ENCODE measurements around the gene APAF1. TPM values are rescaled to one million over a fixed set of nuclear protein-coding genes. Genes with fewer than 3 reads are reported as not detected.

APAF1 gene
- total RNA-seq, 1 experiment from 2014 or later, result 19.1 TPM

- no peak overlapping the region for H3K4me3 ChIP-seq
- no TSS peak for BruUV-seq (replicated peaks)
- no peaks in the 10 kb centered on the region for H3F3A ChIP-seq (ENCODE audit: insufficient read depth, low read depth)
- TF ChIP-seq CTCF (conservative IDR thresholded peaks at IDR 0.05), result no peak
- TF ChIP-seq EZH2 (IDR thresholded peaks at IDR 0.05; ENCODE audit: low read depth), result no peak
- intact Hi-C loops (cut with micrococcal nuclease; ENCODE audit: unreplicated experiment), result no loop called here
- no peaks in the 10 kb centered on the region for H3K36me3 ChIP-seq (ENCODE audit: low read depth)
- H3K4me1 ChIP-seq (replicated peaks; ENCODE audit: insufficient read depth), result no peaks in the 10 kb centered on the region
- no peaks in the 10 kb centered on the region for H3K27me3 ChIP-seq (ENCODE audit: insufficient read depth, low read depth)
- H3K9me3 ChIP-seq (ENCODE audit: insufficient read depth, low read depth), result no peaks in the 10 kb centered on the region
- no peaks in the 10 kb centered on the region; the same call in 1 of the 2 replicates for H4K20me1 ChIP-seq (ENCODE audit: insufficient read depth)
- ChIA-PET CTCF (no interaction called here), POLR2A (ENCODE audit: unreplicated experiment) (no interaction called here)
- DNase-seq, result no peak
- no peak overlapping the region for H2AFZ ChIP-seq
- no peaks in the 10 kb centered on the region for H3K79me2 ChIP-seq (ENCODE audit: low read depth)
- H3K9me2 ChIP-seq (ENCODE audit: insufficient read depth), result no peaks in the 10 kb centered on the region
- no peak overlapping the region for H3K4me2 ChIP-seq
- H3K27ac ChIP-seq, result no peak overlapping the region
Observed at GRCh38 chr12:98714426-98714825, 69.3 kb downstream of the APAF1 start.

- Histone ChIP-seq H3K36me3 (ENCODE audit: low read depth) (no peaks in the 10 kb centered on the region), H3K9me2 (ENCODE audit: insufficient read depth) (no peaks in the 10 kb centered on the region), H3K4me3 (no peak overlapping the region), H3K27ac (no peak overlapping the region), H3K27me3 (ENCODE audit: insufficient read depth, low read depth) (no peaks in the 10 kb centered on the region), H3K79me2 (ENCODE audit: low read depth) (no peaks in the 10 kb centered on the region), H3F3A (ENCODE audit: insufficient read depth, low read depth) (no peaks in the 10 kb centered on the region), H4K20me1 (ENCODE audit: insufficient read depth) (no peaks in the 10 kb centered on the region; the same call in 1 of the 2 replicates), H3K4me2 (no peak overlapping the region), H3K4me1 (replicated peaks; ENCODE audit: insufficient read depth) (no peaks in the 10 kb centered on the region), H2AFZ (no peak overlapping the region), H3K9me3 (ENCODE audit: insufficient read depth, low read depth) (no peaks in the 10 kb centered on the region)
- BruUV-seq (replicated peaks), result no TSS peak
- ChIA-PET POLR2A (ENCODE audit: unreplicated experiment) (no interaction called here), CTCF (no interaction called here)
- DNase-seq, result no peak
- intact Hi-C loops (cut with micrococcal nuclease; ENCODE audit: unreplicated experiment), result no loop called here
- TF ChIP-seq EZH2 (IDR thresholded peaks at IDR 0.05; ENCODE audit: low read depth) (no peak), CTCF (conservative IDR thresholded peaks at IDR 0.05) (no peak)
Observed at GRCh38 chr12:98719515-98720504, 74.7 kb downstream of the APAF1 start.

- CTCF ChIA-PET, result no interaction called here
- no peak overlapping the region for H3K4me3 ChIP-seq
- no TSS peak for BruUV-seq (replicated peaks)
- no peaks in the 10 kb centered on the region for H3K36me3 ChIP-seq (ENCODE audit: low read depth)
- H3K79me2 ChIP-seq (ENCODE audit: low read depth), result no peaks in the 10 kb centered on the region
- no peak for TF ChIP-seq EZH2 (IDR thresholded peaks at IDR 0.05; ENCODE audit: low read depth)
- TF ChIP-seq CTCF (conservative IDR thresholded peaks at IDR 0.05), result no peak
- no peaks in the 10 kb centered on the region for H3K4me1 ChIP-seq (replicated peaks; ENCODE audit: insufficient read depth)
- POLR2A ChIA-PET (ENCODE audit: unreplicated experiment), result no interaction called here
- no peak overlapping the region for H3K4me2 ChIP-seq
- H3K9me2 ChIP-seq (ENCODE audit: insufficient read depth), result no peaks in the 10 kb centered on the region
- H3F3A ChIP-seq (ENCODE audit: insufficient read depth, low read depth), result no peaks in the 10 kb centered on the region
- H4K20me1 ChIP-seq (ENCODE audit: insufficient read depth), result no peaks in the 10 kb centered on the region; the same call in 1 of the 2 replicates
- intact Hi-C loops (cut with micrococcal nuclease; ENCODE audit: unreplicated experiment), result no loop called here
- no peaks in the 10 kb centered on the region for H3K27me3 ChIP-seq (ENCODE audit: insufficient read depth, low read depth)
- no peak overlapping the region for H2AFZ ChIP-seq
- no peaks in the 10 kb centered on the region for H3K9me3 ChIP-seq (ENCODE audit: insufficient read depth, low read depth)
- H3K27ac ChIP-seq, result no peak overlapping the region
- no peak for DNase-seq
Observed at GRCh38 chr12:98721204-98721702, 76.2 kb downstream of the APAF1 start.
